Cardiac muscle cell (in vitro differentiated cells and primary cell): ENCODE results near the gene SFRP5. TPM values are rescaled to one million over a fixed set of nuclear protein-coding genes. Genes with fewer than 3 reads are reported as not detected.

Source experiments
- DNase-seq, 2 donors: peaks; one replicate each; pipeline versions ENCODE4 v3.0.0 to v3.0.0-alpha.2; 2010 to 2017; ENCODE audit warnings: low read depth in 1 of 2, low spot score in 1 of 2
- H3K27ac ChIP-seq: fragments of 200-600 bp; sonication (generic); 2 replicates; pipeline ENCODE4 v1.5.1; 2016
- H3K27me3 ChIP-seq: fragments of 200-600 bp; sonication (generic); 2 replicates; pipeline ENCODE4 v1.6.0; 2016; ENCODE audit warnings: control low read depth
- H3K36me3 ChIP-seq: fragments of 200-600 bp; sonication (generic); 2 replicates; pipeline ENCODE4 v1.5.1; 2016; ENCODE audit warnings: control low read depth
- H3K4me1 ChIP-seq: fragments of 200-600 bp; sonication (generic); 2 replicates; pipeline ENCODE4 v1.8.1; 2017; ENCODE audit warnings: low read depth, mild to moderate bottlenecking, mixed run types
- H3K4me3 ChIP-seq: fragments of 200-600 bp; sonication (generic); 2 replicates; pipeline ENCODE4 v1.5.1; 2016; ENCODE audit warnings: mild to moderate bottlenecking
- H3K9me3 ChIP-seq: fragments of 200-600 bp; sonication (generic); 2 replicates; pipeline ENCODE4 v1.5.1; 2017; ENCODE audit warnings: low read depth, mild to moderate bottlenecking, control low read depth
- polyA plus RNA-seq: library from polyadenylated mRNA; unstranded; fragments of >200 nt; fragmentation: Nextera tagmentation; extraction: Ambion mirVana; gene quantifications from 2 replicates; pipeline ENCODE4 v1.2.1, GENCODE V29; 2016
- total RNA-seq: library from RNA; depleted of rRNA; stranded (reverse); fragments of >200 nt; gene quantifications from 2 replicates; pipeline ENCODE4 v1.2.3, GENCODE V29; 2016
- TF ChIP-seq, protein P1 (sequence below): IDR thresholded peaks from 2 replicates; pipeline ENCODE4 v1.5.1; 2012; ENCODE audit warnings: low read depth, mild to moderate bottlenecking, low read length

Gene SFRP5
- total and polyA plus RNA-seq, 2 experiments from 2014 or later, result 23.7 to 38.2 TPM

- no peaks in the 10 kb centered on the region for H3K36me3 ChIP-seq
- no peak overlapping the region for H3K4me3 ChIP-seq
- TF ChIP-seq, protein P1, sequence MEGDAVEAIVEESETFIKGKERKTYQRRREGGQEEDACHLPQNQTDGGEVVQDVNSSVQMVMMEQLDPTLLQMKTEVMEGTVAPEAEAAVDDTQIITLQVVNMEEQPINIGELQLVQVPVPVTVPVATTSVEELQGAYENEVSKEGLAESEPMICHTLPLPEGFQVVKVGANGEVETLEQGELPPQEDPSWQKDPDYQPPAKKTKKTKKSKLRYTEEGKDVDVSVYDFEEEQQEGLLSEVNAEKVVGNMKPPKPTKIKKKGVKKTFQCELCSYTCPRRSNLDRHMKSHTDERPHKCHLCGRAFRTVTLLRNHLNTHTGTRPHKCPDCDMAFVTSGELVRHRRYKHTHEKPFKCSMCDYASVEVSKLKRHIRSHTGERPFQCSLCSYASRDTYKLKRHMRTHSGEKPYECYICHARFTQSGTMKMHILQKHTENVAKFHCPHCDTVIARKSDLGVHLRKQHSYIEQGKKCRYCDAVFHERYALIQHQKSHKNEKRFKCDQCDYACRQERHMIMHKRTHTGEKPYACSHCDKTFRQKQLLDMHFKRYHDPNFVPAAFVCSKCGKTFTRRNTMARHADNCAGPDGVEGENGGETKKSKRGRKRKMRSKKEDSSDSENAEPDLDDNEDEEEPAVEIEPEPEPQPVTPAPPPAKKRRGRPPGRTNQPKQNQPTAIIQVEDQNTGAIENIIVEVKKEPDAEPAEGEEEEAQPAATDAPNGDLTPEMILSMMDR, result no peak
- H3K9me3 ChIP-seq, result no peaks in the 10 kb centered on the region
- no peak overlapping the region for H3K27ac ChIP-seq
- H3K27me3 ChIP-seq, result no peaks in the 10 kb centered on the region
- peaks cover 29% of the 10 kb centered on the region for H3K4me1 ChIP-seq
- no peak for DNase-seq
Observed at GRCh38 chr10:97785231-97785630, 13.4 kb upstream of the SFRP5 start.

GRCh38 chr10:97784200-97784810 is 12.5 kb upstream of the SFRP5 start:
- H3K4me3 ChIP-seq, result no peak overlapping the region
- no peaks in the 10 kb centered on the region for H3K36me3 ChIP-seq
- peaks cover 29% of the 10 kb centered on the region for H3K4me1 ChIP-seq
- DNase-seq, result no peak
- H3K27me3 ChIP-seq, result no peaks in the 10 kb centered on the region
- TF ChIP-seq, protein P1, result no peak
- H3K27ac ChIP-seq, result no peak overlapping the region
- H3K9me3 ChIP-seq, result no peaks in the 10 kb centered on the region

GRCh38 chr10:97782455-97783228 is 10.8 kb upstream of the SFRP5 start:
- H3K4me3 ChIP-seq, result no peak overlapping the region
- H3K36me3 ChIP-seq, result no peaks in the 10 kb centered on the region
- TF ChIP-seq, protein P1, result no peak
- peaks cover 26% of the 10 kb centered on the region for H3K4me1 ChIP-seq
- no peak overlapping the region for H3K27ac ChIP-seq
- no peaks in the 10 kb centered on the region for H3K9me3 ChIP-seq
- no peaks in the 10 kb centered on the region for H3K27me3 ChIP-seq
- peak in 1 of 2 donors; percentile 57 for DNase-seq

DNA sequence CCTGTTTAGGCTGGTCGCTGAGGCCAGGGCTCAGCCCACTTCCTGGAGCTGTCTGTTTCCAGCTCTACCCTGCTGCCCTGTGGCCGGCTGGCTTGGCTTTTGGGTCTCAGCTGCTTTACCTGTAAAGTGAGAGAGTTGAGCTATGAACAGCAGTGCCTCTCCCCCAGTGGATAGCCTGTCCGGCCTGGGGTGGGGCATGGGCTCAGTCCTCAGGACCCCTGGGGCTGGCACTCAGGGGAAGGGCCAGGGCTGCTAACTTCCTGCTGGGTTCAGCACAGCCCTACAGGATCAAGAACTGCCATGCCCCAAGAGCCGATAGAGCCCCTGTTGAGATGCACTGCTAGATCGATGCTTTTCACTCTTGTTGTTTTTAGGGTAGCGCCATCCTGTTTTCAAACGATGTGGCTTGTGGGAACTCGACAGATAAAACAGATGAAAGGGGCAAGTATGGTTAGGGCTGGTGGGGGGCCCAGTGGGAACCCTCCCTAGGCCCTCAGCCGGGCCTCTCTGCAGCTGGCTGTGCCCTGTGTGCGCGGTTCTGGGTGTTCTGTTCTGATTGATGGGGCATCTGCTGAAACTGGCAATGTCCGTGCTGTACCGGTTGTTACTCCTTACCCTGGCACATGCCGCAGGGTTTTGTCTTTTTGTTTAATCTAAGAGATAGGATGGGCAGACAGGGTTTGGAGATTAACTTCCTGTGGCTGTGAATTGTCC is 10.0 kb upstream of the SFRP5 start:
- TF ChIP-seq, protein P1, result no peak
- H3K27ac ChIP-seq, result peak overlapping the region; percentile 21
- no peak for DNase-seq
- no peaks in the 10 kb centered on the region for H3K36me3 ChIP-seq
- H3K4me1 ChIP-seq, result peaks cover 26% of the 10 kb centered on the region
- no peak overlapping the region for H3K4me3 ChIP-seq
- no peaks in the 10 kb centered on the region for H3K9me3 ChIP-seq
- H3K27me3 ChIP-seq, result no peaks in the 10 kb centered on the region

DNA sequence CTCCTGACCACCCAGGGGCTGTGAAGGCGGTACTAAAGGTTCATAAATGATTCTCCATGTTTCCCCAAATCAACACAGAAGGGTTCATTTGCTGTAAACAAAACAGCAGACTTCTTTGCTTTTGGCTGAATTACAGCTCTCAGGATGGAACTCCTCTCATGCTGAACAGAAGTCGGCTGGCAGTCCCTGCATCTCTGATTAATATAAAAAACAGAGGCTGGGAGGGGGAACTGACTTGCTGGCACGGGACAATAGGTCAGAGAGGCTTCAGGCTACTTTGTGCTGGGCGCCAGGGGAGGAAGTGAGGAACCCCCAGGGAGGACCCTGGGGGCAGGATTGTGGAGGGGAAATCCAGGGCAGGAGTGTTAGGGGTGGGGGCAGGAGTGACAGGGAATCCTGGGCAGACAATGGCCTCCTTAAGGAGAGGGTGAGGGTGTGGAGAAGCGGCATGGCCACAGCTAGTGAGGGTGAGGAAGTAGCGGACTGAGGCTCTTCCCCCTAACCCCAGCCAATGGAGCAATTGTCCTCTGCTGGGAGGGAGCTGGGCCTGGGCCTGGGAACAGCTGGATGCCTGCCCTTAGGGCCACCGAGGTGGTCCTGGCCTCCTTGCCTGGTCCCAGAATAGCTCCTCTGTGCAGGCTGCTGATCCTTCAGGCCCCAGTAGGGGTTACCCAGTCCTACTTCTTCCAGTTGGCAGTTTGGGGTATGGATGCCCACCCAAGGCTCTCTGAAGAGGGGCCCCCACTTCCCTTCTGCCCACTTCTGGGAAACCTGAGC is 9.2 kb upstream of the SFRP5 start:
- peak in 1 of 2 donors; percentile 36 for DNase-seq
- Histone ChIP-seq H3K27ac (peak overlapping the region; percentile 21), H3K9me3 (no peaks in the 10 kb centered on the region), H3K27me3 (no peaks in the 10 kb centered on the region), H3K4me3 (no peak overlapping the region), H3K4me1 (peaks cover 26% of the 10 kb centered on the region), H3K36me3 (no peaks in the 10 kb centered on the region)
- TF ChIP-seq, protein P1, result no peak
